CD4-positive, alpha-beta memory T cell (primary cell): ENCODE results near the gene APCDD1. TPM values are rescaled to one million over a fixed set of nuclear protein-coding genes. Genes with fewer than 3 reads are reported as not detected.

ENCODE experiments used
- CTCF ChIA-PET: fragments of 350-600 bp; sonication (Branson Sonifier 250); formaldehyde crosslinking; loops from one replicate; lab custom pipeline; 2021; ENCODE audit warnings: inconsistent platforms; ENCODE audit not compliant: partially characterized antibody; lab: Charles Lee
- POLR2A ChIA-PET: fragments of 350-600 bp; sonication (Branson Sonifier 250); formaldehyde crosslinking; loops from one replicate; lab custom pipeline; 2021; ENCODE audit not compliant: partially characterized antibody; lab: Charles Lee
- DNase-seq, 5 donors: peaks; one replicate each; pipeline versions ENCODE4 v3.0.0 to v3.0.0-alpha.2; 2020 to 2022; ENCODE audit warnings: mixed read lengths in 1 of 5
- H3K27ac ChIP-seq: one replicate; pipeline ENCODE4 v1.7.0; 2013; ENCODE audit warnings: low read depth, low read length
- H3K27me3 ChIP-seq: 2 replicates; pipeline ENCODE4 v1.7.0; 2013; ENCODE audit warnings: mild to moderate bottlenecking, low read length, moderate library complexity; ENCODE audit not compliant: insufficient read depth
- H3K36me3 ChIP-seq: 2 replicates; pipeline ENCODE4 v1.7.0; 2013; ENCODE audit warnings: mild to moderate bottlenecking, low read length, moderate library complexity; ENCODE audit not compliant: insufficient read depth
- H3K4me1 ChIP-seq: 2 replicates; pipeline ENCODE4 v1.7.0; 2013; ENCODE audit warnings: mild to moderate bottlenecking, low read length, moderate library complexity; ENCODE audit not compliant: insufficient read depth
- H3K4me3 ChIP-seq, 2 donors: one replicate each; pipeline ENCODE4 v1.7.0; 2013; ENCODE audit warnings: low read length in 2 of 2, mild to moderate bottlenecking in 1 of 2
- H3K9me3 ChIP-seq, 2 donors: one replicate each; pipeline ENCODE4 v1.7.0; 2013; ENCODE audit warnings: low read length in 2 of 2, control low read depth in 1 of 2; ENCODE audit not compliant: control insufficient read depth in 1 of 2
- H3K27ac Mint-ChIP-seq, 7 donors: one replicate each; pipeline ENCODE4 v1.8.0; 2020 to 2021; ENCODE audit warnings: mixed read lengths in 7 of 7, mild to moderate bottlenecking in 6 of 7, inconsistent platforms in 3 of 7, moderate library complexity in 3 of 7
- H3K27me3 Mint-ChIP-seq, 2 donors: one replicate each; pipeline ENCODE4 v1.8.0; 2020 to 2021; ENCODE audit warnings: mixed read lengths in 2 of 2
- H3K36me3 Mint-ChIP-seq, 2 donors: one replicate each; pipeline ENCODE4 v1.8.0; 2020 to 2021; ENCODE audit warnings: mixed read lengths in 2 of 2, inconsistent platforms in 1 of 2, mild to moderate bottlenecking in 1 of 2
- H3K4me1 Mint-ChIP-seq, 4 donors: one replicate each; pipeline ENCODE4 v1.8.0; 2020 to 2021; ENCODE audit warnings: mixed read lengths in 4 of 4, mild to moderate bottlenecking in 1 of 4
- H3K4me3 Mint-ChIP-seq, 8 donors: one replicate each; pipeline ENCODE4 v1.8.0; 2020 to 2021; ENCODE audit warnings: mixed read lengths in 8 of 8, mild to moderate bottlenecking in 7 of 8, moderate library complexity in 6 of 8, inconsistent platforms in 3 of 8
- H3K9me3 Mint-ChIP-seq, 8 donors: one replicate each; pipeline ENCODE4 v1.8.0; 2020 to 2021; ENCODE audit warnings: mixed read lengths in 8 of 8, mild to moderate bottlenecking in 5 of 8, inconsistent platforms in 3 of 8, moderate library complexity in 1 of 8
- intact Hi-C: fragments of 100-400 bp; cut with micrococcal nuclease; formaldehyde crosslinking; loops from one replicate; pipeline ENCODE4 v1.15.1; 2023
- polyA plus RNA-seq, 2 donors: library from polyadenylated mRNA; unstranded; fragments of 300-500 nt; fragmentation: Illumina TruSeq; gene quantifications; one replicate each; pipeline ENCODE4 v1.2.3, GENCODE V29; 2021
- total RNA-seq, 2 experiments: library from RNA; stranded (reverse); gene quantifications; one replicate each; pipeline ENCODE4 v1.2.3, GENCODE V29; 2021

Gene APCDD1
- total and polyA plus RNA-seq, 4 experiments from 2014 or later, result not detected

DNA sequence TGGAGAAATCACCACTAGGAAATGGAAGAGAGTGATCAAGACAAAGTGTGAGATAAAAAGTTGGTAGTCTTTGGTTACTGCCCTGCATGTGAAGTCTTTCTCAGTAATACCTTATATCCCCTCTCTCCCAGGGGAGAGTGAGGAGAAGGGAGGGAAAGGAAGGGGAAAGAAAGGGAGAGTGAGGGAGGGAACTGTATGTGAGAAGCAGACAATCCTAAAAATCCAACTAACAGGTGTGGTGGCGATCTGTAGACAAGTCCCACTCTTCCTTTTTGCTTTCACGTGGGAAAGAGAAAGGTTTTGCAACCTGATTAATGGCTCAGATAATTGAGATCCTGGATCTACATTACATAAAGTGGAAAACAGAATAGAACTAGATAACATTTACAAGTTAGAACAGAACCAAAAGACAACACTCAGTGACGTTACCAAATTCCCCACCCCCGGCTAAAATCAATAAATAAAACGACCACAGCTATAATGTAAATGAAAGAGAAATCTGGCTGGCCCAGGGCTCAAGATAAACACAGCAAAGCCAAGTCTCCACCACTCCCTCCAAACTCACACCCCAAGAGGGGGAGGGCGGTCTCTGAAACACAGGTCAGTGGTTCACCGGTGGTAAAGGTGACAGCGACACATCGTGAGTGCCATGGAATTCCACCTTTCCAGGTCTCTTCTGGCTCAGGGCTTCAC lies 10.0 kb upstream of the APCDD1 start:
- Mint-ChIP-seq H3K27me3 (peaks cover 5 to 6% of the 10 kb centered on the region in 2 donors), H3K9me3 (peaks cover 0 to 4% (median 0%) of the 10 kb centered on the region in 8 donors), H3K36me3 (no peaks in the 10 kb centered on the region), H3K27ac (no peak overlapping the region), H3K4me3 (no peak overlapping the region), H3K4me1 (no peaks in the 10 kb centered on the region)
- H3K27me3 ChIP-seq, result no peaks in the 10 kb centered on the region
- ChIA-PET POLR2A (no interaction called here), CTCF (no interaction called here)
- intact Hi-C loops, result no loop called here
- H3K4me1 ChIP-seq, result no peaks in the 10 kb centered on the region
- H3K36me3 ChIP-seq, result no peaks in the 10 kb centered on the region
- H3K27ac ChIP-seq, result no peak overlapping the region
- no peak for DNase-seq
- H3K9me3 ChIP-seq, result no peaks in the 10 kb centered on the region
- H3K4me3 ChIP-seq, result no peak overlapping the region

DNA sequence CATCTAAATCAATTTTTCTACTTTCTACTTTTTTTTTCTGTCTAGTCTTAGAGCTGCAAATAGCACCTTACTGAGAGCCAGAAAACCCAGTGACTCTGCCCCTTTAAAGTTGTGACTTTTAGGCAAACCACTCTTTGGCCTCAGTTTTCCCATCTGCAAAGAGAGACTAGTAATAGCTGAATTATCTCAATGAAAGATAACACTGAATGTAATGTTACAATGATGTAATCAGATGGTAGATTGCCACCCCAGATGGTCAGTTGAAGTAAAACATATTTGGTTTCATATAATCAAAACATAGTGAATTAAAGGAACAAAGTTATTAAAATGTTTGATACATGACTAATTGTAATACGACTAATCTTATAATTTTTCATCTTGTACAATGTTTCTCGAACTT lies 5.0 kb upstream of the APCDD1 start:
- no peak for DNase-seq
- H3K27me3 ChIP-seq, result no peaks in the 10 kb centered on the region
- no peak overlapping the region for H3K4me3 ChIP-seq
- peaks cover 0 to 4% (median 0%) of the 10 kb centered on the region in 8 donors for H3K9me3 Mint-ChIP-seq
- H3K9me3 ChIP-seq, result no peaks in the 10 kb centered on the region
- no peak overlapping the region for H3K27ac ChIP-seq
- H3K36me3 Mint-ChIP-seq, result no peaks in the 10 kb centered on the region
- ChIA-PET CTCF (no interaction called here), POLR2A (no interaction called here)
- H3K36me3 ChIP-seq, result no peaks in the 10 kb centered on the region
- H3K4me1 Mint-ChIP-seq, result no peaks in the 10 kb centered on the region
- H3K27ac Mint-ChIP-seq, result no peak overlapping the region
- H3K4me3 Mint-ChIP-seq, result no peak overlapping the region
- peaks cover 12 to 23% of the 10 kb centered on the region in 2 donors for H3K27me3 Mint-ChIP-seq
- no peaks in the 10 kb centered on the region for H3K4me1 ChIP-seq
- intact Hi-C loops, result no loop called here

- H3K4me1 Mint-ChIP-seq, result peaks cover 0 to 9% (median under 1%) of the 10 kb centered on the region in 4 donors
- ChIA-PET POLR2A (no interaction called here), CTCF (no interaction called here)
- H3K9me3 Mint-ChIP-seq, result peaks cover 0 to 4% (median 0%) of the 10 kb centered on the region in 8 donors
- Histone ChIP-seq H3K27ac (no peak overlapping the region), H3K4me1 (no peaks in the 10 kb centered on the region), H3K27me3 (peaks cover 5% of the 10 kb centered on the region), H3K9me3 (no peaks in the 10 kb centered on the region), H3K36me3 (no peaks in the 10 kb centered on the region), H3K4me3 (no peak overlapping the region)
- peaks cover 17 to 32% of the 10 kb centered on the region in 2 donors for H3K27me3 Mint-ChIP-seq
- DNase-seq, result no peak
- no peak overlapping the region for H3K4me3 Mint-ChIP-seq
- intact Hi-C loops, result no loop called here
- no peak overlapping the region for H3K27ac Mint-ChIP-seq
- no peaks in the 10 kb centered on the region for H3K36me3 Mint-ChIP-seq
These were observed 3.4 kb upstream of the APCDD1 start for GRCh38 chr18:10450986-10451385.

- Histone ChIP-seq H3K9me3 (no peaks in the 10 kb centered on the region), H3K27ac (no peak overlapping the region), H3K4me1 (no peaks in the 10 kb centered on the region), H3K36me3 (no peaks in the 10 kb centered on the region), H3K27me3 (peaks cover 5% of the 10 kb centered on the region), H3K4me3 (no peak overlapping the region)
- peaks cover 34 to 44% of the 10 kb centered on the region in 2 donors for H3K27me3 Mint-ChIP-seq
- peaks cover 0 to 9% (median under 1%) of the 10 kb centered on the region in 4 donors for H3K4me1 Mint-ChIP-seq
- ChIA-PET POLR2A (no interaction called here), CTCF (no interaction called here)
- peaks cover 0 to 4% (median 0%) of the 10 kb centered on the region in 8 donors for H3K9me3 Mint-ChIP-seq
- no peaks in the 10 kb centered on the region for H3K36me3 Mint-ChIP-seq
- no peak overlapping the region for H3K27ac Mint-ChIP-seq
- intact Hi-C loops, result no loop called here
- peak overlapping the region in 2 of 8 donors; percentile 6 to 26 for H3K4me3 Mint-ChIP-seq
- no peak for DNase-seq
These were observed 1.1 kb upstream of the APCDD1 start for GRCh38 chr18:10453261-10453805.

GRCh38 chr18:10454681-10455557 lies 484 bp downstream of the APCDD1 start:
- POLR2A ChIA-PET, result no interaction called here
- CTCF ChIA-PET, result no interaction called here
- Mint-ChIP-seq H3K27me3 (peaks cover 41 to 48% of the 10 kb centered on the region in 2 donors), H3K36me3 (no peaks in the 10 kb centered on the region), H3K4me3 (peak overlapping the region in 4 of 8 donors; percentile 28 to 50 (median 42)), H3K27ac (no peak overlapping the region), H3K9me3 (peaks cover 0 to 4% (median 0%) of the 10 kb centered on the region in 8 donors), H3K4me1 (peaks cover 0 to 9% (median under 1%) of the 10 kb centered on the region in 4 donors)
- intact Hi-C loops, result no loop called here
- no peak overlapping the region for H3K27ac ChIP-seq
- DNase-seq, result no peak
- no peaks in the 10 kb centered on the region for H3K4me1 ChIP-seq
- peaks cover 5% of the 10 kb centered on the region for H3K27me3 ChIP-seq
- no peak overlapping the region for H3K4me3 ChIP-seq
- H3K36me3 ChIP-seq, result no peaks in the 10 kb centered on the region
- no peaks in the 10 kb centered on the region for H3K9me3 ChIP-seq

DNA sequence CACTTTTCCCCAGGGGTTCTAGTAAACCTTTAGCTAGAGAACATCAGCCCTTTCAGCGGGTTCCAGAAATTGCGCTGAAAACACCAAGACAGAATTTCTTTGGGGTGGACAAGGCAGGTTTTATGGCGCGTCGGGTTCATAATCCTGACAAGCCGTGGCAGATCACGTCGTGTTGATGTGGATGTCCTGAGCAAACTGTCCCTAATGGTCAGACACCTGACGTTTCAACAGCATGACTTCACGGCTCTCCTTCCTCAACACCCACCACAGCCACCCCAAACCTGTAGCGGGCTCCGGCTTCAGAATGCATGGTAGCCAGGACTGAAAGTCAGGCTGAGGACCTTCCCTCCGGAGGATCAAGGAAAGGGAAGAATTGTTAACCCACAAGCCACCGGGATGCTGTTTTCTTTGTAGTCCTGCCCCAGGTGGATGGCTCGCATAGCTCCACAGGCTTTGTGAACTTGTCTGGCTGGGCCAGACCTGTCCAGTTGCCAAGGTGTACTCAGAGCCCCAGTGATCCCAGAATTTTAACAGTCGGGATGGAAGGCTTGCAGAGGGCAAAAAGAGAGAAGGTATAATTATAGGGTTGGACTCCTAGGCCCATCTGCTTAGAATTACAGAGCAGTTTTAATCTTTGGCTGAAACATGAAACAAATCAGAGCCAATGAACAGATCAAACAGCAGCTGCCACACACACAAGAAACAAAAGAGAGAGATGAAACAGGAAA lies 1.5 kb downstream of the APCDD1 start:
- peaks cover 41 to 46% of the 10 kb centered on the region in 2 donors for H3K27me3 Mint-ChIP-seq
- no peak overlapping the region for H3K27ac Mint-ChIP-seq
- Histone ChIP-seq H3K4me3 (no peak overlapping the region), H3K36me3 (no peaks in the 10 kb centered on the region), H3K27ac (no peak overlapping the region), H3K27me3 (peaks cover 5% of the 10 kb centered on the region), H3K4me1 (no peaks in the 10 kb centered on the region), H3K9me3 (no peaks in the 10 kb centered on the region)
- no peak for DNase-seq
- CTCF ChIA-PET, result no interaction called here
- intact Hi-C loops, result no loop called here
- POLR2A ChIA-PET, result no interaction called here
- H3K4me3 Mint-ChIP-seq, result peak overlapping the region in 1 of 8 donors; percentile 50
- no peaks in the 10 kb centered on the region for H3K36me3 Mint-ChIP-seq
- peaks cover 0 to 4% (median 0%) of the 10 kb centered on the region in 8 donors for H3K9me3 Mint-ChIP-seq
- H3K4me1 Mint-ChIP-seq, result peaks cover 0 to 9% (median under 1%) of the 10 kb centered on the region in 4 donors
